C1 segment of cervical spinal cord (tissue), 14 donors: ENCODE results near the gene OR52E1.

ENCODE experiments used
- DNase-seq, 14 donors: peaks; one replicate each; lab custom pipeline; 2025; lab: John Stamatoyannopoulos, UW

OR52E1 gene

DNA sequence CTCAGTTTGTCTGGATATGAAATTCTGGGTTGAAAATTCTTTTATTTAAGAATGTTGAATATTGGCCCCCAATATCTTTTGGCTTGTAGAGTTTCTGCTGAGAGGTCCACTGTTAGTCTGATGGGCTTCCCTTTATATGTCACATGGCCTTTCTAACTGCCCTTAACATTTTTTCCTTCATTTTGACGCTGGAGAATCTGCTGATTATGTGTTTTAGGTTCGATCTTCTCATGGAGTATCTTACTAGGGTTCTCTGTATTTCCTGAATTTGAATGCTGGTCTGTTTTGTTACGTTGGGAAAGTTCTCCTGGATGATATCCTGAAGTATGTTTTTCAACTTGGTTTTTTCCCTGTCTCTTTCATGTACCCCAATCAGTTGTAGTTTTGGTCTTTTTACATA, 46.0 kb downstream of the OR52E1 start:
- DNase-seq = no peak

DNA sequence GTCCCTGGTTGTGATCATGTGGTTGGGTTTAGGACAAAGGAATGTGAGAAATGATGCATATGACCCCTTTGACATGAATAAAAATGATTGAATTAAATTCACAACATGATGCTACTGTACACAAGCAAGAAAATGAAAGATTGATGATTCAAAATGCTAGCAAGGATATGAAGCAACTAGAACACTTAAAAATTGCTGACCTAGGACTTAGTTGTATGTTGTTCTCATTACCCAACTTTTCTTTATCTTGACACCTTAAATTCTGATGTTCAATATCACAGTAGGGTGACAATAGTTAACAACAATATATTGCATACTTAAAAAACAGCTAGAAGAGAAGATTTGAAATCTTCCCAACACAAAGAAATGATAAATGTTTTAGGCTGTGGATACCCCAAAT, 48.2 kb downstream of the OR52E1 start:
- no peak for DNase-seq

DNA sequence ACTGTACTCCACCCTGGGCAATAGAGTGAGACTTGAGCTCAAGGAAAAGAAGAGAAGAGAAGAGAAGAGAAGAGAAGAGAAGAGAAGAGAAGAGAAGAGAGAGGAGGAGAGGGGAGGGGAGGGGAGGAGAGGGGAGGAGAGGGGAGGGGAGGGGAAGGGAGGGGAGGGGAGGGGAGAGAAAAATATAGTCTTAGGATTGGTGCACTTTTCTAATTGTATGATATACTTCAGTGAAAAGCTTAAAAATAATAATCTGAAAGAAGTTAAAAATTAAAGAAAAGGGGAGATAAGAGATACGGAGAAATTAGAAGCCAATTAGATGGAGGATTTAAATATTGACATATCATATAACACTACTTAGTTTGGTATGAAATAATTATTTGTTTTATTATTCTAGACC, 49.5 kb downstream of the OR52E1 start:
- DNase-seq = no peak
